A673 (cell line): ENCODE results near the gene NFKB1.

ENCODE experiments used
- CTCF ChIP-seq: fragments of 300-800, 200-600 bp; sonication (generic); conservative IDR thresholded peaks from 2 replicates; pipeline ENCODE4 v1.5.1; 2017; ENCODE audit warnings: low read depth, mild to moderate bottlenecking, antibody characterized with exemption, low read length, moderate library complexity, mixed read lengths
- EZH2 ChIP-seq: fragments of 200-600 bp; sonication (generic); IDR thresholded peaks from 2 replicates; pipeline ENCODE4 v1.6.1; 2017; ENCODE audit warnings: borderline replicate concordance, low read depth, mild to moderate bottlenecking, mixed read lengths, antibody characterized with exemption, low read length; ENCODE audit not compliant: poor library complexity, severe bottlenecking

- TF ChIP-seq CTCF (no peak), EZH2 (no peak)
Measured at GRCh38 chr4:102632241-102633065, 131.3 kb downstream of the NFKB1 start.
